Sigmoid colon (tissue), 4 donors: ENCODE data around the gene TMEM185A.

Experiments
- CTCF ChIP-seq, 4 experiments: fragments of 450-650 bp in 3 of 4; fragments of 200-600 bp in 1 of 4; IDR thresholded peaks; one replicate each; pipeline ENCODE4 v1.5.1; 2016 to 2019; ENCODE audit warnings: antibody characterized with exemption in 4 of 4, mild to moderate bottlenecking in 3 of 4, moderate library complexity in 2 of 4
- POLR2AphosphoS5 ChIP-seq, 4 donors: sonication (generic); formaldehyde crosslinking; IDR thresholded peaks; one replicate each; pipeline ENCODE4 v1.6.1; 2017; ENCODE audit warnings: antibody characterized with exemption in 4 of 4

- TF ChIP-seq CTCF (IDR thresholded peaks at IDR 0.05) (no peak), POLR2AphosphoS5 (IDR thresholded peaks at IDR 0.05) (no peak)
Measured at GRCh38 chrX:149618871-149619270, 12.7 kb downstream of the TMEM185A start.
